Ovary (tissue), 3 donors: ENCODE data around the gene LSAMP.

Source experiments
- CTCF ChIP-seq, 3 donors: fragments of 450-650 bp in 2 of 3; fragments of 200-600 bp in 1 of 3; IDR thresholded peaks; one replicate each; pipeline versions ENCODE4 v1.5.1 to v1.8.0; 2016 to 2022; ENCODE audit warnings: antibody characterized with exemption in 3 of 3, mild to moderate bottlenecking in 1 of 3
- EP300 ChIP-seq: sonication (generic); formaldehyde crosslinking; IDR thresholded peaks from one replicate; pipeline ENCODE4 v1.6.1; 2017; ENCODE audit warnings: antibody characterized with exemption
- POLR2A ChIP-seq: fragments of 450-650 bp; IDR thresholded peaks from one replicate; pipeline ENCODE4 v1.6.1; 2017; ENCODE audit warnings: antibody characterized with exemption, mild to moderate bottlenecking, moderate library complexity
- donor health status: DM: no; HTN: no; CAD: no.

- TF ChIP-seq CTCF (IDR thresholded peaks at IDR 0.05) (no peak), EP300 (no peak), POLR2A (no peak)
These were observed 573.6 kb downstream of the LSAMP start for GRCh38 chr3:115871735-115872134.
